GM12878 (cell line): ENCODE measurements around the gene ITPR3. TPM values are rescaled to one million over a fixed set of nuclear protein-coding genes. Genes with fewer than 3 reads are reported as not detected.

ENCODE experiments used
- ATAC-seq: fragments of 200-7000 bp; cut with Tn5 transposase; 3 replicates; pipeline ENCODE4 v1.9.1; 2020; ENCODE audit warnings: mild to moderate bottlenecking, moderate library complexity
- BruUV-seq: library from RNA; stranded (reverse); fragments of 400-500 nt; replicated peaks from 2 replicates; lab custom pipeline; 2021; lab: Mats Ljungman, UMichigan
- CTCF ChIA-PET: fragments of 300-600 bp; sonication (Branson Sonifier 250); formaldehyde crosslinking; extraction: SDS; loops from one replicate; lab custom pipeline; 2021; ENCODE audit warnings: inconsistent platforms; lab: Yijun Ruan, JAX
- POLR2A ChIA-PET: fragments of 350-600 bp; formaldehyde crosslinking; extraction: SDS; loops from one replicate; lab custom pipeline; 2021; ENCODE audit warnings: inconsistent platforms; lab: Charles Lee
- RAD21 ChIA-PET: fragments of 300-600 bp; sonication (Branson Sonifier 250); formaldehyde crosslinking; loops from one replicate; lab custom pipeline; 2023; ENCODE audit warnings: antibody characterized with exemption; ENCODE audit not compliant: unreplicated experiment; lab: Charles Lee
- SMC1A ChIA-PET: fragments of 300-600 bp; sonication (Branson Sonifier 250); formaldehyde crosslinking; loops from one replicate; lab custom pipeline; 2023; ENCODE audit not compliant: unreplicated experiment, uncharacterized antibody; lab: Charles Lee
- DNase-seq: peaks from one replicate; pipeline ENCODE4 v3.0.0-alpha.2; 2011; ENCODE audit warnings: low read depth, low spot score
- FAIRE-seq: peaks from 3 replicates; lab custom pipeline; 2011; peaks lifted over from hg19 to GRCh38; lab: Jason Lieb, UNC
- H2AFZ ChIP-seq: 2 replicates; pipeline ENCODE4 v1.6.0; 2011; ENCODE audit warnings: low read depth, low read length, control low read depth; ENCODE audit not compliant: control insufficient read depth
- H3K27ac ChIP-seq: 2 replicates; pipeline ENCODE4 v1.5.1; 2011; ENCODE audit warnings: control low read depth; ENCODE audit not compliant: control insufficient read depth, insufficient read depth
- H3K27me3 ChIP-seq, 2 experiments: replicated peaks in 1 of 2; 2 replicates each; pipeline versions ENCODE4 v1.6.0 to v1.6.1; 2011; ENCODE audit warnings: low read length in 1 of 2; ENCODE audit not compliant: control insufficient read depth in 2 of 2, insufficient read depth in 2 of 2
- H3K36me3 ChIP-seq, 2 experiments: 2 replicates each; pipeline ENCODE4 v1.5.1; 2011; ENCODE audit warnings: low read length in 1 of 2; ENCODE audit not compliant: control insufficient read depth in 2 of 2, insufficient read depth in 2 of 2
- H3K4me1 ChIP-seq: 2 replicates; pipeline ENCODE4 v1.6.1; 2011; ENCODE audit warnings: mild to moderate bottlenecking, low read length, moderate library complexity, mixed read lengths; ENCODE audit not compliant: control insufficient read depth, insufficient read depth
- H3K4me2 ChIP-seq: 2 replicates; pipeline ENCODE4 v1.6.0; 2011; ENCODE audit warnings: control low read depth; ENCODE audit not compliant: control insufficient read depth, insufficient read depth
- H3K4me3 ChIP-seq: fragments of 200-600 bp; sonication (generic); 2 replicates; pipeline ENCODE4 v1.5.1; 2016
- H3K79me2 ChIP-seq: 2 replicates; pipeline ENCODE4 v1.6.0; 2011; ENCODE audit warnings: low read length; ENCODE audit not compliant: control insufficient read depth, insufficient read depth
- H3K9ac ChIP-seq: 2 replicates; pipeline ENCODE4 v1.8.0; 2011; ENCODE audit warnings: low read length, control low read depth, mixed read lengths; ENCODE audit not compliant: control insufficient read depth, insufficient read depth
- H3K9me3 ChIP-seq: replicated peaks from 3 replicates; pipeline ENCODE4 v1.5.1; 2011; ENCODE audit warnings: mild to moderate bottlenecking, low read length; ENCODE audit not compliant: control insufficient read depth, insufficient read depth
- H4K20me1 ChIP-seq: 2 replicates; pipeline ENCODE4 v1.6.0; 2011; ENCODE audit not compliant: control insufficient read depth, insufficient read depth
- BHLHE40 ChIP-seq, 2 experiments: fragments of 450-650 bp in 1 of 2; IDR thresholded peaks; 2 replicates each; pipeline ENCODE4 v1.6.1; 2011 to 2017; ENCODE audit warnings: low read depth in 2 of 2, borderline replicate concordance in 1 of 2, improper control_type of control experiment in 1 of 2, low read length in 1 of 2, mild to moderate bottlenecking in 1 of 2
- CHD4 ChIP-seq: fragments of 200-600 bp; sonication (generic); IDR thresholded peaks from 2 replicates; pipeline ENCODE4 v1.6.1; 2016; ENCODE audit warnings: mild to moderate bottlenecking
- IKZF1 ChIP-seq: fragments of 450-650 bp; conservative IDR thresholded peaks from 2 replicates; pipeline ENCODE4 v1.6.1; 2017; ENCODE audit warnings: antibody characterized with exemption, mild to moderate bottlenecking
- IKZF2 ChIP-seq, 2 experiments: fragments of 450-650 bp; IDR thresholded peaks; 2 replicates each; pipeline ENCODE4 v1.6.1; 2017; ENCODE audit warnings: mild to moderate bottlenecking in 2 of 2, moderate library complexity in 2 of 2
- NR2C2 ChIP-seq: IDR thresholded peaks from 2 replicates; pipeline ENCODE4 v1.6.1; 2011; ENCODE audit warnings: borderline replicate concordance, low read depth; ENCODE audit not compliant: control insufficient read depth, insufficient read length
- NR2F1 ChIP-seq: fragments of 450-650 bp; conservative IDR thresholded peaks from 2 replicates; pipeline ENCODE4 v1.6.1; 2017; ENCODE audit warnings: mild to moderate bottlenecking
- SPI1 ChIP-seq: IDR thresholded peaks from 2 replicates; pipeline ENCODE4 v1.6.1; 2011; ENCODE audit warnings: low read depth, mild to moderate bottlenecking, low read length, moderate library complexity, borderline replicate concordance; ENCODE audit not compliant: insufficient read depth
- TCF12 ChIP-seq: IDR thresholded peaks from 2 replicates; pipeline ENCODE4 v1.6.1; 2011; ENCODE audit warnings: low read depth, mild to moderate bottlenecking, low read length
- WRNIP1 ChIP-seq: IDR thresholded peaks from 2 replicates; pipeline ENCODE4 v1.6.1; 2011; ENCODE audit warnings: low read depth, low read length, improper control_type of control experiment, borderline replicate concordance
- ZNF24 ChIP-seq: fragments of 450-650 bp; IDR thresholded peaks from 2 replicates; pipeline ENCODE4 v1.6.1; 2017; ENCODE audit warnings: antibody characterized with exemption, mild to moderate bottlenecking
- WGBS: methylation state at CpG from one replicate; pipeline ENCODE4 v1.1.6; 2016; ENCODE audit warnings: low lambda C conversion rate; ENCODE audit not compliant: insufficient replicate concordance, insufficient coverage; ENCODE audit errors: missing lambda C conversion rate; 5-methylcytosine and 5-hydroxymethylcytosine counted together
- in situ Hi-C: fragments of 300-500 bp; cut with MboI; formaldehyde crosslinking; loops from 9 replicates; pipeline ENCODE4 v1.14.3; 2018; ENCODE audit warnings: mixed read lengths
- intact Hi-C: fragments of 100-400 bp; cut with micrococcal nuclease; formaldehyde crosslinking; loops from one replicate; pipeline ENCODE4 v1.14.2; 2022; ENCODE audit not compliant: unreplicated experiment
- polyA plus RNA-seq, 11 experiments: library from polyadenylated mRNA; depleted of rRNA in 4 of 11; unstranded in 6 of 11; stranded (reverse) in 5 of 11; fragments of >200 nt; fragmentation: Nextera tagmentation in 4 of 11; fragmentation: Illumina TruSeq in 1 of 11; extraction: Ambion mirVana in 4 of 11; extraction: Trizol in 1 of 11; gene quantifications; 1 replicate in 1 of 11; 2 replicates in 10 of 11; pipeline versions ENCODE4 v1.2.1 to v1.2.3, GENCODE V29; 2011 to 2016; ENCODE audit warnings: inconsistent platforms in 2 of 11, missing spikeins in 2 of 11, low read depth in 1 of 11
- total RNA-seq, 4 experiments: library from RNA; depleted of rRNA in 3 of 4; stranded (reverse); fragments of >200 nt in 3 of 4; fragmentation: Illumina TruSeq in 1 of 4; extraction: Trizol in 1 of 4; gene quantifications; 2 replicates each; pipeline versions ENCODE4 v1.2.1 to v1.2.3, GENCODE V29; 2013 to 2021
- TF ChIP-seq, protein P1 (sequence below): fragments of 450-650 bp; IDR thresholded peaks from 2 replicates; pipeline ENCODE4 v1.6.1; 2017; ENCODE audit warnings: antibody characterized with exemption, mild to moderate bottlenecking, moderate library complexity
- TF ChIP-seq, protein P2 (sequence below): IDR thresholded peaks from 2 replicates; pipeline ENCODE4 v1.6.1; 2012; ENCODE audit warnings: improper control_type of control experiment, low read depth, low read length; ENCODE audit not compliant: insufficient replicate concordance

Gene ITPR3
- total and polyA plus RNA-seq, 10 of the 15 experiments (the other 5 are each of a cell fraction or from before 2014, with no cell fraction given), result 0.32 to 34.0 (median 11.9) TPM

DNA sequence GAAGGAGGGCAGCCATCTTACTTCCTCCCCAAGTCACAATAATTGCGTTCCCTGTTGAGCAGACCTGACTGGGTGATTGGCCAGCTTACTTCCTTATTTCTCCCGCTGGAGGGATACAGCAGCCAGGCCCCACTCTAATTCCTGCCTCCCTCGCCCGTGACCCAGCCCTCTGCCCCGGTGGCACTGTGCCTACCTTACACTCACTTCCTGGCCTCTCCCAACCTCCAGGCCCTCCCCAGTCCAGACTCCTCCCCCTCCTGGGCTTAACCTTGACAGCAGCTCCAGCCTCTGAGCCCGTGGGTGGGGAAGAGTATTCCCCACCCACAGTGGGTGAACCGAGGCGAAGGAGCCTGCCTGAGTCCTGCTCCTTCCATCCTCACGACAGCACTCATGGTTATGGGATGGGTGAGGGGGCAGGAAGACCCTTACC is 44.0 kb upstream of the ITPR3 start:
- H3K27me3 ChIP-seq, result no peaks in the 10 kb centered on the region
- no peaks in the 10 kb centered on the region; the same call in 2 of the 3 replicates for H3K9me3 ChIP-seq
- in situ Hi-C loops, result no loop called here
- H4K20me1 ChIP-seq, result no peaks in the 10 kb centered on the region; the same call in 1 of the 2 replicates
- peak overlapping the region; percentile 95; the same call in 1 of the 2 replicates for H3K27ac ChIP-seq
- SMC1A ChIA-PET, result interaction anchor here (0.6 to 1.3 kb wide), 2 partner anchors 42 to 68 kb away, joined by 3 read pairs; no protein-coding TSS in a partner anchor
- FAIRE-seq (no peak), DNase-seq (no peak), ATAC-seq (peak; percentile 7; the same call in 1 of the 3 replicates)
- no peak overlapping the region; the same call in 1 of the 2 replicates for H3K9ac ChIP-seq
- H3K79me2 ChIP-seq, result peaks cover 35% of the 10 kb centered on the region
- CTCF ChIA-PET, result interaction anchor here (0.6 to 1.1 kb wide), 4 partner anchors 12 to 151 kb away, joined by 3 to 6 read pairs (median 4); no protein-coding TSS in a partner anchor
- peaks cover 22 to 28% of the 10 kb centered on the region in 2 experiments for H3K36me3 ChIP-seq
- 70% methylated on average over 8 of the region's 9 CpGs for WGBS
- peak overlapping the region; percentile 93; the same call in 1 of the 2 replicates for H3K4me2 ChIP-seq
- peaks cover 16% of the 10 kb centered on the region for H3K4me1 ChIP-seq
- H3K4me3 ChIP-seq, result peak overlapping the region; percentile 93; the same call in 1 of the 2 replicates
- RAD21 ChIA-PET, result interaction anchor here (0.7 to 1.0 kb wide), 2 partner anchors 16 to 30 kb away, joined by 3 read pairs; no protein-coding TSS in a partner anchor
- no TSS peak for BruUV-seq
- intact Hi-C loops, result loop anchor here (10.0 kb wide), 1 partner anchor 372 kb away; the partner anchor contains the start of genes HSD17B8, RING1, RXRB and SLC39A7
- H2AFZ ChIP-seq, result no peak overlapping the region
- POLR2A ChIA-PET, result interaction anchor here (0.5 to 1.3 kb wide), 5 partner anchors 8 to 368 kb away, joined by 3 to 5 read pairs (median 3); no protein-coding TSS in a partner anchor
- TF ChIP-seq ZNF24 (no peak), BHLHE40 (IDR thresholded peaks at IDR 0.05; ENCODE audit: borderline replicate concordance in 1 of 2, low read depth in 2 of 2, low read length in 1 of 2) (peak in 1 of 2 experiments; percentile 3; a peak in 1 of 4 replicates), WRNIP1 (0 out of 2 replicates have a peak, but pooled peaks have one; percentile 15), NR2C2 (no peak), TCF12 (no peak), NR2F1 (no peak), IKZF1 (peak; percentile 65), SPI1 (no peak), CHD4 (no peak), IKZF2 (IDR thresholded peaks at IDR 0.05) (peak; percentile 15 to 57; a peak in 2 of 4 replicates)
- TF ChIP-seq, protein P1, sequence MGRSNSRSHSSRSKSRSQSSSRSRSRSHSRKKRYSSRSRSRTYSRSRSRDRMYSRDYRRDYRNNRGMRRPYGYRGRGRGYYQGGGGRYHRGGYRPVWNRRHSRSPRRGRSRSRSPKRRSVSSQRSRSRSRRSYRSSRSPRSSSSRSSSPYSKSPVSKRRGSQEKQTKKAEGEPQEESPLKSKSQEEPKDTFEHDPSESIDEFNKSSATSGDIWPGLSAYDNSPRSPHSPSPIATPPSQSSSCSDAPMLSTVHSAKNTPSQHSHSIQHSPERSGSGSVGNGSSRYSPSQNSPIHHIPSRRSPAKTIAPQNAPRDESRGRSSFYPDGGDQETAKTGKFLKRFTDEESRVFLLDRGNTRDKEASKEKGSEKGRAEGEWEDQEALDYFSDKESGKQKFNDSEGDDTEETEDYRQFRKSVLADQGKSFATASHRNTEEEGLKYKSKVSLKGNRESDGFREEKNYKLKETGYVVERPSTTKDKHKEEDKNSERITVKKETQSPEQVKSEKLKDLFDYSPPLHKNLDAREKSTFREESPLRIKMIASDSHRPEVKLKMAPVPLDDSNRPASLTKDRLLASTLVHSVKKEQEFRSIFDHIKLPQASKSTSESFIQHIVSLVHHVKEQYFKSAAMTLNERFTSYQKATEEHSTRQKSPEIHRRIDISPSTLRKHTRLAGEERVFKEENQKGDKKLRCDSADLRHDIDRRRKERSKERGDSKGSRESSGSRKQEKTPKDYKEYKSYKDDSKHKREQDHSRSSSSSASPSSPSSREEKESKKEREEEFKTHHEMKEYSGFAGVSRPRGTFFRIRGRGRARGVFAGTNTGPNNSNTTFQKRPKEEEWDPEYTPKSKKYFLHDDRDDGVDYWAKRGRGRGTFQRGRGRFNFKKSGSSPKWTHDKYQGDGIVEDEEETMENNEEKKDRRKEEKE, result no peak
- TF ChIP-seq, protein P2, sequence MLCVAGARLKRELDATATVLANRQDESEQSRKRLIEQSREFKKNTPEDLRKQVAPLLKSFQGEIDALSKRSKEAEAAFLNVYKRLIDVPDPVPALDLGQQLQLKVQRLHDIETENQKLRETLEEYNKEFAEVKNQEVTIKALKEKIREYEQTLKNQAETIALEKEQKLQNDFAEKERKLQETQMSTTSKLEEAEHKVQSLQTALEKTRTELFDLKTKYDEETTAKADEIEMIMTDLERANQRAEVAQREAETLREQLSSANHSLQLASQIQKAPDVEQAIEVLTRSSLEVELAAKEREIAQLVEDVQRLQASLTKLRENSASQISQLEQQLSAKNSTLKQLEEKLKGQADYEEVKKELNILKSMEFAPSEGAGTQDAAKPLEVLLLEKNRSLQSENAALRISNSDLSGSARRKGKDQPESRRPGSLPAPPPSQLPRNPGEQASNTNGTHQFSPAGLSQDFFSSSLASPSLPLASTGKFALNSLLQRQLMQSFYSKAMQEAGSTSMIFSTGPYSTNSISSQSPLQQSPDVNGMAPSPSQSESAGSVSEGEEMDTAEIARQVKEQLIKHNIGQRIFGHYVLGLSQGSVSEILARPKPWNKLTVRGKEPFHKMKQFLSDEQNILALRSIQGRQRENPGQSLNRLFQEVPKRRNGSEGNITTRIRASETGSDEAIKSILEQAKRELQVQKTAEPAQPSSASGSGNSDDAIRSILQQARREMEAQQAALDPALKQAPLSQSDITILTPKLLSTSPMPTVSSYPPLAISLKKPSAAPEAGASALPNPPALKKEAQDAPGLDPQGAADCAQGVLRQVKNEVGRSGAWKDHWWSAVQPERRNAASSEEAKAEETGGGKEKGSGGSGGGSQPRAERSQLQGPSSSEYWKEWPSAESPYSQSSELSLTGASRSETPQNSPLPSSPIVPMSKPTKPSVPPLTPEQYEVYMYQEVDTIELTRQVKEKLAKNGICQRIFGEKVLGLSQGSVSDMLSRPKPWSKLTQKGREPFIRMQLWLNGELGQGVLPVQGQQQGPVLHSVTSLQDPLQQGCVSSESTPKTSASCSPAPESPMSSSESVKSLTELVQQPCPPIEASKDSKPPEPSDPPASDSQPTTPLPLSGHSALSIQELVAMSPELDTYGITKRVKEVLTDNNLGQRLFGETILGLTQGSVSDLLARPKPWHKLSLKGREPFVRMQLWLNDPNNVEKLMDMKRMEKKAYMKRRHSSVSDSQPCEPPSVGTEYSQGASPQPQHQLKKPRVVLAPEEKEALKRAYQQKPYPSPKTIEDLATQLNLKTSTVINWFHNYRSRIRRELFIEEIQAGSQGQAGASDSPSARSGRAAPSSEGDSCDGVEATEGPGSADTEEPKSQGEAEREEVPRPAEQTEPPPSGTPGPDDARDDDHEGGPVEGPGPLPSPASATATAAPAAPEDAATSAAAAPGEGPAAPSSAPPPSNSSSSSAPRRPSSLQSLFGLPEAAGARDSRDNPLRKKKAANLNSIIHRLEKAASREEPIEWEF, result no peak
